CD4-positive, alpha-beta memory T cell (primary cell): ENCODE measurements around the gene UNC13A. TPM values are rescaled to one million over a fixed set of nuclear protein-coding genes. Genes with fewer than 3 reads are reported as not detected.

Source experiments
- CTCF ChIA-PET: fragments of 350-600 bp; sonication (Branson Sonifier 250); formaldehyde crosslinking; loops from one replicate; lab custom pipeline; 2021; ENCODE audit warnings: inconsistent platforms; ENCODE audit not compliant: partially characterized antibody; lab: Charles Lee
- POLR2A ChIA-PET: fragments of 350-600 bp; sonication (Branson Sonifier 250); formaldehyde crosslinking; loops from one replicate; lab custom pipeline; 2021; ENCODE audit not compliant: partially characterized antibody; lab: Charles Lee
- DNase-seq, 5 donors: peaks; one replicate each; pipeline versions ENCODE4 v3.0.0 to v3.0.0-alpha.2; 2020 to 2022; ENCODE audit warnings: mixed read lengths in 1 of 5
- H3K27ac ChIP-seq: one replicate; pipeline ENCODE4 v1.7.0; 2013; ENCODE audit warnings: low read depth, low read length
- H3K27me3 ChIP-seq: 2 replicates; pipeline ENCODE4 v1.7.0; 2013; ENCODE audit warnings: mild to moderate bottlenecking, low read length, moderate library complexity; ENCODE audit not compliant: insufficient read depth
- H3K36me3 ChIP-seq: 2 replicates; pipeline ENCODE4 v1.7.0; 2013; ENCODE audit warnings: mild to moderate bottlenecking, low read length, moderate library complexity; ENCODE audit not compliant: insufficient read depth
- H3K4me1 ChIP-seq: 2 replicates; pipeline ENCODE4 v1.7.0; 2013; ENCODE audit warnings: mild to moderate bottlenecking, low read length, moderate library complexity; ENCODE audit not compliant: insufficient read depth
- H3K4me3 ChIP-seq, 2 donors: one replicate each; pipeline ENCODE4 v1.7.0; 2013; ENCODE audit warnings: low read length in 2 of 2, mild to moderate bottlenecking in 1 of 2
- H3K9me3 ChIP-seq, 2 donors: one replicate each; pipeline ENCODE4 v1.7.0; 2013; ENCODE audit warnings: low read length in 2 of 2, control low read depth in 1 of 2; ENCODE audit not compliant: control insufficient read depth in 1 of 2
- H3K27ac Mint-ChIP-seq, 7 donors: one replicate each; pipeline ENCODE4 v1.8.0; 2020 to 2021; ENCODE audit warnings: mixed read lengths in 7 of 7, mild to moderate bottlenecking in 6 of 7, inconsistent platforms in 3 of 7, moderate library complexity in 3 of 7
- H3K27me3 Mint-ChIP-seq, 2 donors: one replicate each; pipeline ENCODE4 v1.8.0; 2020 to 2021; ENCODE audit warnings: mixed read lengths in 2 of 2
- H3K36me3 Mint-ChIP-seq, 2 donors: one replicate each; pipeline ENCODE4 v1.8.0; 2020 to 2021; ENCODE audit warnings: mixed read lengths in 2 of 2, inconsistent platforms in 1 of 2, mild to moderate bottlenecking in 1 of 2
- H3K4me1 Mint-ChIP-seq, 4 donors: one replicate each; pipeline ENCODE4 v1.8.0; 2020 to 2021; ENCODE audit warnings: mixed read lengths in 4 of 4, mild to moderate bottlenecking in 1 of 4
- H3K4me3 Mint-ChIP-seq, 8 donors: one replicate each; pipeline ENCODE4 v1.8.0; 2020 to 2021; ENCODE audit warnings: mixed read lengths in 8 of 8, mild to moderate bottlenecking in 7 of 8, moderate library complexity in 6 of 8, inconsistent platforms in 3 of 8
- H3K9me3 Mint-ChIP-seq, 8 donors: one replicate each; pipeline ENCODE4 v1.8.0; 2020 to 2021; ENCODE audit warnings: mixed read lengths in 8 of 8, mild to moderate bottlenecking in 5 of 8, inconsistent platforms in 3 of 8, moderate library complexity in 1 of 8
- intact Hi-C: fragments of 100-400 bp; cut with micrococcal nuclease; formaldehyde crosslinking; loops from one replicate; pipeline ENCODE4 v1.15.1; 2023
- polyA plus RNA-seq, 2 donors: library from polyadenylated mRNA; unstranded; fragments of 300-500 nt; fragmentation: Illumina TruSeq; gene quantifications; one replicate each; pipeline ENCODE4 v1.2.3, GENCODE V29; 2021
- total RNA-seq, 2 experiments: library from RNA; stranded (reverse); gene quantifications; one replicate each; pipeline ENCODE4 v1.2.3, GENCODE V29; 2021

UNC13A gene
- total and polyA plus RNA-seq, 4 experiments from 2014 or later: 0.06 to 0.09 TPM; not detected in 2

DNA sequence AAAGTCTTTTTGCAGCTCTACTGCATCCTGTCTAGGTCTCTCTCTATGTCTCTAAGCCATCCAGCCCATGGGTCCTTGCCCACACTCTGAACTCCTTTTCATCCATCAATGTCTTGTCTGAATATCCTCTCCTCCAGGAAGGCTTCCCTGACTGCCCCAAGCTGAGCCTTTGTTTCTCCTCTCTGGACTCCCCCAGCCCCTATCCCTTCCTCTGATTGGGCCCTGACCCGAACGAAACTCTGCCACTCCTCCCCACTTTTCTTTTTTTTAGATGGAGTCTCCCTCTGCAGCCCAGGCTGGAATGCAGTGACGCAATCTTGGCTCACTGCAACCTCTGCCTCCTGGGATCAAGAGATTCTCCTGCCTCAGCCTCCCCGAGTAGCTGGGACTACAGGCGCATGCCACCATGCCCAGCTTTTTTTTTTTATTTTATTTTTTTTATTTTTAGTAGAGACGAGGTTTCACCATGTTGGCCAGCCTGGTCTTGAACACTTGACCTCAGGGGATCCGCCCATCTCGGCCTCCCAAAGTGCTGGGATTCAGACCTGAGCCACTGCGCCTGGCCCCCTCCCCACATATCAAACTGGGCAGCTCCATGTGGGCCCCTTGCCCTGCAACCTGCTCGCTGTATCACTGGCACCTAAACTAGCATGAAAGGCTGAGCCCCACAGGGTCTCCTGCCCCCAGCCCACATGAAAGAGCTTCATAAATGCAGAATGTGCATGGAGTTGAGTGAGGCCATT lies 870 bp upstream of the UNC13A start:
- Histone ChIP-seq H3K36me3 (no peaks in the 10 kb centered on the region), H3K27me3 (peaks cover 14% of the 10 kb centered on the region), H3K4me1 (peaks cover 17% of the 10 kb centered on the region), H3K27ac (no peak overlapping the region), H3K9me3 (no peaks in the 10 kb centered on the region), H3K4me3 (no peak overlapping the region)
- H3K4me1 Mint-ChIP-seq: peaks cover 7 to 22% (median 15%) of the 10 kb centered on the region in 4 donors
- peaks cover 0 to 6% (median 1%) of the 10 kb centered on the region in 8 donors for H3K9me3 Mint-ChIP-seq
- intact Hi-C loops: no loop called here
- peak overlapping the region in 7 of 8 donors; percentile 40 to 77 (median 65) for H3K4me3 Mint-ChIP-seq
- no peak for DNase-seq
- POLR2A ChIA-PET: no interaction called here
- peak overlapping the region in 1 of 7 donors; percentile 1 for H3K27ac Mint-ChIP-seq
- CTCF ChIA-PET: interaction anchor here (1.0 kb wide), 1 partner anchor 15 kb away, joined by 3 read pairs; no protein-coding TSS in a partner anchor
- H3K36me3 Mint-ChIP-seq: peaks cover 0 to 4% of the 10 kb centered on the region in 2 donors
- H3K27me3 Mint-ChIP-seq: peaks cover 38 to 48% of the 10 kb centered on the region in 2 donors

DNA sequence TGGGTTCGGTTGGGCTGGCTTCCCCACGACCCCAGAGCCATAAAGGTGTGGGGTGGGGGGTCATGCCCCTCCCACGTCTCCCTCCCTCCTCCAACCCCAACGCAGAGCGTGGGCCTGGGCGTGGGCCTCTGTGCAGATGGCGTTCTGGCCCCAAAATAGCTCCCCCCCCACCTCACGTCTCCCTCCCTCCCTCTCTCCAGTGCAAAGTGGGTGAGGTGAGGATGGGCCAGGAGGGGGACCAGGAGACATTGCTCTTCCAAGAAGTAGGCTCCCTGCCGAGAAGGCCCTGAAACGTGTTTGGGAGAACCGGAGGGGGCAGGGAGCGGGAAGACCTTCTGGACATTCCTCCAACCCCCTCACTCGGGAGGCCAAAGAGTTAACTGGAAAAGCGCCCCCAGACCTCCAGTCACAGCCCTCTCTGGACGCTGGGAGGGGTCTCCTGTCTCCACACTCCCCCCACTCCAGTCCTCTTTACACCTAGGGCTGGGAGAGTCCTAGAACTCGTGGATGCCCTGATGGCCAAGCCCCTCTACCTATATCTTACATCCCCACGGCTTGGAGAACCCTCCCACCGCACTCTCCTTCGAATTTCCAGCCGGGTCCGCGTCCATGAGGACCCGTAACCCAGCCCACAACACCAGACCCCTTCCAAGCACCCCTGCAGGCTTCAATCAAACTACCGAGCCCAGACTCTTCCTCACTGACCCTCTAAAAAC lies 855 bp downstream of the UNC13A start:
- Histone ChIP-seq H3K27ac (no peak overlapping the region), H3K36me3 (no peaks in the 10 kb centered on the region), H3K4me3 (no peak overlapping the region), H3K9me3 (no peaks in the 10 kb centered on the region), H3K27me3 (peaks cover 14% of the 10 kb centered on the region), H3K4me1 (peaks cover 17% of the 10 kb centered on the region)
- peaks cover 7 to 22% (median 15%) of the 10 kb centered on the region in 4 donors for H3K4me1 Mint-ChIP-seq
- H3K4me3 Mint-ChIP-seq: peak overlapping the region in 6 of 8 donors; percentile 53 to 82 (median 68)
- POLR2A ChIA-PET: no interaction called here
- DNase-seq: no peak
- intact Hi-C loops: no loop called here
- CTCF ChIA-PET: no interaction called here
- H3K9me3 Mint-ChIP-seq: peaks cover 0 to 6% (median 1%) of the 10 kb centered on the region in 8 donors
- H3K27ac Mint-ChIP-seq: peak overlapping the region in 2 of 7 donors; percentile 22 to 59
- H3K36me3 Mint-ChIP-seq: peaks cover 0 to 4% of the 10 kb centered on the region in 2 donors
- peaks cover 44 to 56% of the 10 kb centered on the region in 2 donors for H3K27me3 Mint-ChIP-seq

DNA sequence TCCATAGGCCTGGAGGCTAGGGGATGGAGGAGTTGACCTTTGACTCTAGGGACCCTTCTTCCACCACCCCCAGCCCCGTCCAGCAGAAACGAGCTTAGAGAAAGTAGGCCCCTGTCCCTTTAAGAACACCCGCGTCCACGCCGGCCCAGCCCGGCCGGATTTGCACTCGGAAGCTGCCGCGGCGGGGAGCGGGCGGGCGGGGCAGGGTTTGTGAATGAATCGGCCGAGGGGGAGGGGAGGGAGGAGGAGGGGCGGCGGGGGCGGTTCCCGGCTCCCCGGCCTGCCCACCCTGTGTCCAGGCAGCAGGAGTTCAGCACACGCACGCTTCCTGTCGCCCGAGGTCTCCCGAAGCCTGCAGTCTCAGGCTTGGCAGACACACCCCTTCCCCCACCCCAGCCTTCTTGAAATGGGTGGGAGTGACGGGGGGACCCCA lies 1.5 kb downstream of the UNC13A start:
- Histone ChIP-seq H3K9me3 (no peaks in the 10 kb centered on the region), H3K27me3 (peaks cover 14% of the 10 kb centered on the region), H3K4me3 (no peak overlapping the region), H3K36me3 (no peaks in the 10 kb centered on the region), H3K4me1 (peaks cover 17% of the 10 kb centered on the region), H3K27ac (no peak overlapping the region)
- Mint-ChIP-seq H3K27me3 (peaks cover 42 to 56% of the 10 kb centered on the region in 2 donors), H3K27ac (no peak overlapping the region), H3K4me3 (peak overlapping the region in 1 of 8 donors; percentile 64), H3K4me1 (peaks cover 7 to 22% (median 15%) of the 10 kb centered on the region in 4 donors), H3K9me3 (peaks cover 0 to 6% (median 1%) of the 10 kb centered on the region in 8 donors), H3K36me3 (peaks cover 0 to 4% of the 10 kb centered on the region in 2 donors)
- CTCF ChIA-PET: no interaction called here
- DNase-seq: no peak
- POLR2A ChIA-PET: no interaction called here
- intact Hi-C loops: no loop called here

DNA sequence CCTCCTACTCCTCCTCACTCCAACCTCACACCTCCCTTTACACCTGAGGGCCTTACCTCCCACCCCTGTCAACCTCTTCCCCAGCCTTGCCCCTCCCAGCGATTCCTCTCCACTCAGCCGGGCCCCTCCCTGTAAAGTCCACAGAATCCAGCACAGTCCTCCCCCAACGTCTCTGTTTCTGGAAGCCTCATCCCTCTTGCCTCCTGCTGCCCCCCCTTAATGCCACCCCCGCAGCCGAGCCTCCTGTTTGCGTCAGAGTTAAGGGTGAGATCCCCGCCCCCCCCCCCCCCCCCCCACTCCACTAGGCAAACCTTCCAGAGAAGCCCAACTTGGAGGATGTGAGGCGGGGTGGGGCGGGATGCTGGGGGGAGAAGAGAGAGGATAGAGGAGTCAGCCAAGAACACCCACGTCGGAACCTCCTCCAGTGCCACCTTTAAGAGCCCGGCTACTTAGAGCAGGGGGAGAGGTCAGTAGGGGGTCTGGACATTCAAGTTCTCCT lies 2.1 kb downstream of the UNC13A start:
- Histone ChIP-seq H3K9me3 (no peaks in the 10 kb centered on the region), H3K27ac (no peak overlapping the region), H3K4me1 (peaks cover 17% of the 10 kb centered on the region), H3K4me3 (no peak overlapping the region), H3K27me3 (peaks cover 16% of the 10 kb centered on the region), H3K36me3 (no peaks in the 10 kb centered on the region)
- POLR2A ChIA-PET: no interaction called here
- peaks cover 0 to 9% (median 1%) of the 10 kb centered on the region in 8 donors for H3K9me3 Mint-ChIP-seq
- H3K4me1 Mint-ChIP-seq: peaks cover 7 to 26% (median 15%) of the 10 kb centered on the region in 4 donors
- DNase-seq: no peak
- no peak overlapping the region for H3K27ac Mint-ChIP-seq
- intact Hi-C loops: no loop called here
- CTCF ChIA-PET: no interaction called here
- H3K36me3 Mint-ChIP-seq: peaks cover 0 to 4% of the 10 kb centered on the region in 2 donors
- H3K27me3 Mint-ChIP-seq: peaks cover 46 to 61% of the 10 kb centered on the region in 2 donors
- H3K4me3 Mint-ChIP-seq: peak overlapping the region in 1 of 8 donors; percentile 64

DNA sequence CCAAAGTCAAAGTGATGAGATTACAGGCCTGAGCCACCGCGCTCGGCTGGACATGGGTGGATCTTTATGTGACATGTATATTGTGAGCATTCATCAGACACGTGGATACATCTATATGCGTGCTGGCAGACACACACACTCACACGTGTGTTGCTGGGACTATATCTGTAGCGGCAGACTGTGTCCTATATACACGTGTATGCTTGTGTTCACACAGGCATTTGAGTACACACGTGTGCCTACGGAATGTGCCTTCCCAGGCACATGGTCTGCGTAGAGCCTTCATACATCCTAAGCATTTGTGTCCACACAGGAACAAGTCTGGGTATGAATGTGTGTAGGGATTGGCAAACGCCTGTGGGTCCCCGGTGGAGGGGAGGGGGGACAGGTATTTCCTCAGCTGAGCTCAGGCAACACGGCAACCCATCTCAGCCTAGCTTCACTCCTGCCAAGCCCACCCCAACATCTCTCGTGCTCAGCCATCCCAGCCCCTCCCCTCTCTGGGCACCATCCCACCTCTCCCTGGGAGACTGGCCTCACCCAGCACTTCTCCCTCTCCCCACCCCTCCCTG lies 2.6 kb downstream of the UNC13A start:
- Mint-ChIP-seq H3K27ac (no peak overlapping the region), H3K27me3 (peaks cover 45 to 58% of the 10 kb centered on the region in 2 donors), H3K9me3 (peaks cover 0 to 9% (median 1%) of the 10 kb centered on the region in 8 donors), H3K4me1 (peaks cover 8 to 26% (median 16%) of the 10 kb centered on the region in 4 donors), H3K36me3 (peaks cover 0 to 4% of the 10 kb centered on the region in 2 donors), H3K4me3 (no peak overlapping the region)
- intact Hi-C loops: no loop called here
- Histone ChIP-seq H3K36me3 (no peaks in the 10 kb centered on the region), H3K27me3 (peaks cover 18% of the 10 kb centered on the region), H3K27ac (no peak overlapping the region), H3K4me3 (no peak overlapping the region), H3K9me3 (no peaks in the 10 kb centered on the region), H3K4me1 (peaks cover 17% of the 10 kb centered on the region)
- CTCF ChIA-PET: no interaction called here
- no peak for DNase-seq
- POLR2A ChIA-PET: no interaction called here

DNA sequence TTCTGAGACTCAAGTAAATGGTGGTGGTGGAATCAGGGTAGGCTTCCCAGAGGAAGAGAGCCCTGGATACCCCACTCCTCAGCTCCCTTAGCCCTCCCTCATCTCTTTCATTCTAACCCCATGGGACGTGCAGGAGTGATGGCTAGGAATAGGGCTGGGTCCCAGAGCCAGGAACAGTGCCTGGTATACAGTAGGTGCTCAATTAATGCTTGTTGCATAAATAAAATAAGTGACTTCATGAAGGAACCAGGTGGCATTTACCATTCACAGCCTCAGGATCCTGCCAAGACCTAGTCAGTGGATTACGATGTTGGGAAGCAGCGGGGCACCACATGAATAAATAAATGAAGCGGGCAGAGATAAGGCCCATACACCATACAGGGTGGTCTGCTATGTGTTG lies 3.9 kb downstream of the UNC13A start:
- Mint-ChIP-seq H3K27ac (no peak overlapping the region), H3K4me1 (peaks cover 9 to 32% (median 22%) of the 10 kb centered on the region in 4 donors), H3K4me3 (no peak overlapping the region), H3K36me3 (peaks cover 0 to 4% of the 10 kb centered on the region in 2 donors), H3K9me3 (peaks cover 0 to 9% (median 1%) of the 10 kb centered on the region in 8 donors), H3K27me3 (peaks cover 49 to 61% of the 10 kb centered on the region in 2 donors)
- CTCF ChIA-PET: no interaction called here
- DNase-seq: no peak
- Histone ChIP-seq H3K27ac (no peak overlapping the region), H3K36me3 (no peaks in the 10 kb centered on the region), H3K4me1 (peaks cover 22% of the 10 kb centered on the region), H3K9me3 (no peaks in the 10 kb centered on the region), H3K4me3 (no peak overlapping the region), H3K27me3 (peaks cover 25% of the 10 kb centered on the region)
- intact Hi-C loops: no loop called here
- POLR2A ChIA-PET: no interaction called here
